ENCODE data around the gene FSHR.

GRCh38 chr2:48954311-48954710, 200.0 kb downstream of the FSHR start:
- TF ChIP-seq, protein P1, sequence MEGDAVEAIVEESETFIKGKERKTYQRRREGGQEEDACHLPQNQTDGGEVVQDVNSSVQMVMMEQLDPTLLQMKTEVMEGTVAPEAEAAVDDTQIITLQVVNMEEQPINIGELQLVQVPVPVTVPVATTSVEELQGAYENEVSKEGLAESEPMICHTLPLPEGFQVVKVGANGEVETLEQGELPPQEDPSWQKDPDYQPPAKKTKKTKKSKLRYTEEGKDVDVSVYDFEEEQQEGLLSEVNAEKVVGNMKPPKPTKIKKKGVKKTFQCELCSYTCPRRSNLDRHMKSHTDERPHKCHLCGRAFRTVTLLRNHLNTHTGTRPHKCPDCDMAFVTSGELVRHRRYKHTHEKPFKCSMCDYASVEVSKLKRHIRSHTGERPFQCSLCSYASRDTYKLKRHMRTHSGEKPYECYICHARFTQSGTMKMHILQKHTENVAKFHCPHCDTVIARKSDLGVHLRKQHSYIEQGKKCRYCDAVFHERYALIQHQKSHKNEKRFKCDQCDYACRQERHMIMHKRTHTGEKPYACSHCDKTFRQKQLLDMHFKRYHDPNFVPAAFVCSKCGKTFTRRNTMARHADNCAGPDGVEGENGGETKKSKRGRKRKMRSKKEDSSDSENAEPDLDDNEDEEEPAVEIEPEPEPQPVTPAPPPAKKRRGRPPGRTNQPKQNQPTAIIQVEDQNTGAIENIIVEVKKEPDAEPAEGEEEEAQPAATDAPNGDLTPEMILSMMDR (IDR thresholded peaks at IDR 0.05), result no peak
- no peak for TF ChIP-seq EZH2phosphoT487 (IDR thresholded peaks at IDR 0.05)
